Nephron (organoid): Measurements from ENCODE around the gene TTC19.

Source experiments
- H3K27ac Mint-ChIP-seq, 3 experiments: 2 replicates each; pipeline ENCODE4 v1.8.0; 2020; ENCODE audit warnings: mixed read lengths in 3 of 3, mild to moderate bottlenecking in 2 of 3, moderate library complexity in 1 of 3
- H3K27me3 Mint-ChIP-seq: 2 replicates; pipeline ENCODE4 v1.8.0; 2021; ENCODE audit warnings: low read depth, mild to moderate bottlenecking, moderate library complexity, mixed read lengths
- H3K36me3 Mint-ChIP-seq: 2 replicates; pipeline ENCODE4 v1.8.0; 2020; ENCODE audit warnings: low read depth, mixed read lengths
- H3K4me1 Mint-ChIP-seq: 2 replicates; pipeline ENCODE4 v1.8.0; 2020; ENCODE audit warnings: mixed read lengths
- H3K4me3 Mint-ChIP-seq, 3 experiments: 2 replicates each; pipeline ENCODE4 v1.8.0; 2020; ENCODE audit warnings: mild to moderate bottlenecking in 3 of 3, mixed read lengths in 3 of 3, moderate library complexity in 2 of 3
- H3K9me3 Mint-ChIP-seq: 2 replicates; pipeline ENCODE4 v1.8.0; 2020; ENCODE audit warnings: mixed read lengths
- TF ChIP-seq, protein P1 (sequence below), 3 experiments: fragments of 200-600 bp; sonication (generic); IDR thresholded peaks; one replicate each; pipeline ENCODE4 v1.5.0; 2021; ENCODE audit warnings: antibody characterized with exemption in 3 of 3; ENCODE audit not compliant: unreplicated experiment in 3 of 3

The TTC19 gene

DNA sequence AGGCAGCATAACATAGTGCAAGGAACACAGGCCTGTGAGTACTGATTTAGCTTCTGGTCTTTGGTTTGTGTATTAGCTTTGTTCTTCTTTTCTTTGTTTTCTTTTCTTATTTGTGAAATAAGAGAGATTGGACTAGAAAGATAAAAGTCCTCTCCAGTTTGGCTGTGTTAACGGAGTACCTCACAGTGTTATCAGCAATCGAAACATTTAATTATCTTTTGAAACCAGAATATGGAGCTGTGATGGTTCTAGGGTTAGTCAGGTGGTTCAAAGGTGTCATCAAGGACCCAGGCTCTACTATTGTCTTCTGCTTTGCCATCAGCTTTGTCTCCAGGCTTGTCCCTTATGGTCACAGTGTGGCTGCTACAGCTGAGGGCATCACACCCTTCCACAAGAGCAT lies 29.1 kb upstream of the TTC19 start:
- Mint-ChIP-seq H3K4me1 (peaks cover 34% of the 10 kb centered on the region), H3K27ac (no peak overlapping the region), H3K9me3 (no peaks in the 10 kb centered on the region), H3K27me3 (no peaks in the 10 kb centered on the region), H3K4me3 (no peak overlapping the region), H3K36me3 (peaks cover 18% of the 10 kb centered on the region)
- TF ChIP-seq, protein P1, sequence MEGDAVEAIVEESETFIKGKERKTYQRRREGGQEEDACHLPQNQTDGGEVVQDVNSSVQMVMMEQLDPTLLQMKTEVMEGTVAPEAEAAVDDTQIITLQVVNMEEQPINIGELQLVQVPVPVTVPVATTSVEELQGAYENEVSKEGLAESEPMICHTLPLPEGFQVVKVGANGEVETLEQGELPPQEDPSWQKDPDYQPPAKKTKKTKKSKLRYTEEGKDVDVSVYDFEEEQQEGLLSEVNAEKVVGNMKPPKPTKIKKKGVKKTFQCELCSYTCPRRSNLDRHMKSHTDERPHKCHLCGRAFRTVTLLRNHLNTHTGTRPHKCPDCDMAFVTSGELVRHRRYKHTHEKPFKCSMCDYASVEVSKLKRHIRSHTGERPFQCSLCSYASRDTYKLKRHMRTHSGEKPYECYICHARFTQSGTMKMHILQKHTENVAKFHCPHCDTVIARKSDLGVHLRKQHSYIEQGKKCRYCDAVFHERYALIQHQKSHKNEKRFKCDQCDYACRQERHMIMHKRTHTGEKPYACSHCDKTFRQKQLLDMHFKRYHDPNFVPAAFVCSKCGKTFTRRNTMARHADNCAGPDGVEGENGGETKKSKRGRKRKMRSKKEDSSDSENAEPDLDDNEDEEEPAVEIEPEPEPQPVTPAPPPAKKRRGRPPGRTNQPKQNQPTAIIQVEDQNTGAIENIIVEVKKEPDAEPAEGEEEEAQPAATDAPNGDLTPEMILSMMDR (IDR thresholded peaks at IDR 0.05; ENCODE audit: unreplicated experiment in 3 of 3): no peak

DNA sequence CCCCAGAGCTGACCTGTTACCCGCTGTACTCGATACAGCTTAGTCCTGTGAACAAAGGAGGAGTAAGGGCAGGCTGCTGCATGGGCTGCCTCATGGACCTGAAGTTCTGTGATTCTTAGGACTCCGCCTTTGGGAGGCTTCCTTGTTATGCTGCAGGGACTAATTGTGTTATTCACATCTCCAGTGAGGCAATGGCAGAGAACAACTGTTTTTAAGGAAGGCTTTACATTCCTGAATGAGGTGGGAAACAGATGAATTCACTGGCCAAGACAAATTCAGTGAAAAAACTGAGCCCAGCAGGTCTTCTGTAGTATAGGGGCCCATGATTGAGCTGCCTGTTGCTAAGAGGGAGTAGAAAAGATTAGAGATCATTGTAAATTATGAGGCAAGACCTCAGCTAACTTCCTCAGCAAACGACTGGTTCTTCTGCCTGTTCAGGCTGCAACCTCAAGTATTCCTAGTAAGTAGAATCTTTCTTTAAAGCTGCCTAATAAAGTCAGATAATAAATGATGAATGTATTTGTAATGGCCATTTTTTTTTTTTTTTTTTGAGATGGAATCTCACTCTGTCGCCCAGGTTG lies 28.4 kb upstream of the TTC19 start:
- H3K36me3 Mint-ChIP-seq: peaks cover 19% of the 10 kb centered on the region
- peak overlapping the region in 1 of 3 experiments; percentile 17 for H3K27ac Mint-ChIP-seq
- no peaks in the 10 kb centered on the region for H3K27me3 Mint-ChIP-seq
- no peaks in the 10 kb centered on the region for H3K9me3 Mint-ChIP-seq
- no peak overlapping the region for H3K4me3 Mint-ChIP-seq
- H3K4me1 Mint-ChIP-seq: peaks cover 27% of the 10 kb centered on the region
- TF ChIP-seq, protein P1 (IDR thresholded peaks at IDR 0.05; ENCODE audit: unreplicated experiment in 3 of 3): no peak

DNA sequence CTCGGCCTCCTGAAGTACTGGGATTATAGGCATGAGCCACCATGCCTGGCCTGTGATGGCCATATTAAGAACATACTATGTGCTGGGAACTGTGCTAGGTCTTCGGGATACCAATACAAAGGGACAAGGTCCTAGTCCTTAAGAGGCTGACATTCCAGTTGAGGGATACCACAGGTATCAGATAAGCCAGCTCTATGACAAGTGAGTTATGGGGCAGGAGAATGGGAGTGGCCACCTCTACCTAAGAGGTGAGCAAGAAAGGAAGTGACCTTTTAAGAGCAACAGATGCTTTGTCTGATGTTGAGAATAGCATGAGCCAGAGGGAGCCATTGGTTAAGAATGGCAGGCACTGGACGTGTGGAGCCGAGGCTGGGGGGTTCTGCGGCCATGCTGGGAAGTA lies 27.7 kb upstream of the TTC19 start:
- no peaks in the 10 kb centered on the region for H3K27me3 Mint-ChIP-seq
- no peaks in the 10 kb centered on the region for H3K9me3 Mint-ChIP-seq
- TF ChIP-seq, protein P1 (IDR thresholded peaks at IDR 0.05; ENCODE audit: unreplicated experiment in 3 of 3): no peak
- H3K4me3 Mint-ChIP-seq: no peak overlapping the region
- peaks cover 22% of the 10 kb centered on the region for H3K36me3 Mint-ChIP-seq
- peaks cover 23% of the 10 kb centered on the region for H3K4me1 Mint-ChIP-seq
- H3K27ac Mint-ChIP-seq: no peak overlapping the region

DNA sequence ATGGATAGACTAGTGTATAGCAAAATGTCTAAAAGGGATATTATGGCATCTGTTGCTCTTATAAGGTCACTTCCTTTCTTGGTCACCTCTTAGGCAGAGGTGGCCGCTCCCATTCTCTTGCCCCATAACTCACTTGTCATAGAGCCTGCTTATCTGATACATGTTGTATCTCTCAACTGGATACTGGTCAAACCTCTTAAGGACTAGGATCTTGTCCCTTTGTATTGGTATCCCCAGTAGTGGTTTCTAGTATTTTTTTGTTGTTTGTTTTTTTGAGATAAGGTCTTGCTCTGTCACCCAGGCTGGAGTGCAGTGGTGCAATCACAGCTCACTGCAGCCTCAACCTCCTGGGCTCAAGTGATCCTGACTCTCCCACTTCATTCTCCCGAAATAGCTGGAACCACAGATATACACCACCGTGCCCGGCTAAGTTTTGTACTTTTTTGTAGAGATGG lies 27.1 kb upstream of the TTC19 start:
- Mint-ChIP-seq H3K36me3 (peaks cover 27% of the 10 kb centered on the region), H3K9me3 (no peaks in the 10 kb centered on the region), H3K4me3 (no peak overlapping the region), H3K4me1 (peaks cover 22% of the 10 kb centered on the region), H3K27ac (no peak overlapping the region), H3K27me3 (no peaks in the 10 kb centered on the region)
- TF ChIP-seq, protein P1 (IDR thresholded peaks at IDR 0.05; ENCODE audit: unreplicated experiment in 3 of 3): no peak

DNA sequence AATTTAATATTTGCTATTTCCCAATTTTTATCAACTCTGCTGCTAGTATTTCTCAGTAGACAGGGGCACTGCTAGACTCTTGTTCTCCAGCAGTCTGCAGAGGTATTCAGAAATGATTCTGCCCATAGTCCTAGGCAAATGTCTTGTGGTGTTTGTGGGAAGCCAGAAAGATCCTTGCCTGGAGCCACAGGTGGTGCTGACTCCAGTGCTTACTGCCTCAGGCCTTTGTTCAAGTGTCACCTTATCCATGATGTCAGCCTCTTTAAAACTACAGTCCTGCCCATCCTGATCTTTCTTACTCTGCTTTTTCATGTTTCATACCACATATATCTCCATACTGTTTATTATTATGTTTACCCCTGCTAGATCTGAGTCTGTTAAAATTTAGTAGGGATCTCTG lies 26.6 kb upstream of the TTC19 start:
- H3K36me3 Mint-ChIP-seq: peaks cover 32% of the 10 kb centered on the region
- H3K4me3 Mint-ChIP-seq: no peak overlapping the region
- no peaks in the 10 kb centered on the region for H3K9me3 Mint-ChIP-seq
- H3K27me3 Mint-ChIP-seq: no peaks in the 10 kb centered on the region
- TF ChIP-seq, protein P1 (IDR thresholded peaks at IDR 0.05; ENCODE audit: unreplicated experiment in 3 of 3): no peak
- no peak overlapping the region for H3K27ac Mint-ChIP-seq
- H3K4me1 Mint-ChIP-seq: peaks cover 18% of the 10 kb centered on the region

DNA sequence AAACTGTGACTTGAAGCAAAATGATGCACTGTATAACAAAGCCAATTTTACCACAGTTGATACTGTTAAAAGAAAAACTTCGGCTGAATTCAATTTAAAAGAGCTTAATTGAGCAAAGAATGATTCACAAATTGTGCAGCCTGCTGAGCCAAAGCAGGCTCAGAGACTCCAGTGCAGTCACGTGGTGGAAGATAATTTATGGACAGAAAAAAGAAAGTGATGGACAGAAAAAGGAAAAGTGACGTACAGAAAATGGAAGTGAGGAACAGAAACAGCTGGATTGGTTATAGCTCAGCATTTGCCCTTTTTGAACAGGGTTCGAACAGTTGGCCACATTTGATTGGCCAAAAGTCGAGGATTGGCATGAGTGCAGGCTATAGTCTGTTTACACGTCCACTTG lies 25.8 kb upstream of the TTC19 start:
- H3K4me1 Mint-ChIP-seq: peaks cover 14% of the 10 kb centered on the region
- no peak overlapping the region for H3K27ac Mint-ChIP-seq
- H3K4me3 Mint-ChIP-seq: no peak overlapping the region
- peaks cover 37% of the 10 kb centered on the region for H3K36me3 Mint-ChIP-seq
- no peaks in the 10 kb centered on the region for H3K9me3 Mint-ChIP-seq
- H3K27me3 Mint-ChIP-seq: no peaks in the 10 kb centered on the region
- TF ChIP-seq, protein P1 (IDR thresholded peaks at IDR 0.05; ENCODE audit: unreplicated experiment in 3 of 3): no peak
